Mucosa of descending colon (tissue), 3 donors: ENCODE results near the gene PDCD1. TPM values are rescaled to one million over a fixed set of nuclear protein-coding genes. Genes with fewer than 3 reads are reported as not detected.

ENCODE experiments used
- ATAC-seq: fragments of 200-7000 bp; cut with Tn5 transposase; one replicate; pipeline ENCODE4 v1.9.1; 2020; ENCODE audit warnings: mild to moderate bottlenecking, moderate library complexity
- DNase-seq, 3 donors: peaks; one replicate each; pipeline ENCODE4 v3.0.0-alpha.2; 2020
- H3K36me3 ChIP-seq: fragments of 200-600 bp; one replicate; pipeline ENCODE4 v1.8.0; 2021; ENCODE audit warnings: low read depth, mild to moderate bottlenecking
- H3K4me1 ChIP-seq: fragments of 200-600 bp; one replicate; pipeline ENCODE4 v1.8.0; 2021; ENCODE audit warnings: low read depth, mild to moderate bottlenecking
- H3K4me3 ChIP-seq: fragments of 200-600 bp; one replicate; pipeline ENCODE4 v1.8.0; 2021; ENCODE audit warnings: mild to moderate bottlenecking
- H3K9me3 ChIP-seq: fragments of 200-600 bp; one replicate; pipeline ENCODE4 v1.8.0; 2021; ENCODE audit warnings: mild to moderate bottlenecking
- intact Hi-C, 2 donors: fragments of 100-400 bp; cut with DNase I in 1 of 2; cut with micrococcal nuclease in 1 of 2; formaldehyde crosslinking; loops; one replicate each; pipeline versions ENCODE4 v1.11.0 to v1.11.1; 2022; cut with DNase I, micrococcal nuclease
- total RNA-seq, 3 donors: library from RNA; stranded (reverse); fragmentation: NEBNext Ultra II Directional in 2 of 3; extraction: Animal tissue kit (Norgen Biotek cat#: 25700) in 2 of 3; gene quantifications; one replicate each; pipeline versions ENCODE4 v1.2.1 to v1.2.4, GENCODE V29; 2021 to 2023
- TF ChIP-seq, protein P1 (sequence below): fragments of 200-600 bp; IDR thresholded peaks from one replicate; pipeline ENCODE4 v1.8.0; 2022; ENCODE audit warnings: antibody characterized with exemption, mild to moderate bottlenecking
- donor health status: DM: no; HTN: no; CAD: no; lungs with moderate emphysema.
- donor health status: DM: no; HTN: no; CAD: no.
- donor health status: DM: no; HTN: yes; CAD: no.

PDCD1 gene
- total RNA-seq, 3 donors from 2014 or later: 0.13 to 0.70 TPM; not detected in 1

DNA sequence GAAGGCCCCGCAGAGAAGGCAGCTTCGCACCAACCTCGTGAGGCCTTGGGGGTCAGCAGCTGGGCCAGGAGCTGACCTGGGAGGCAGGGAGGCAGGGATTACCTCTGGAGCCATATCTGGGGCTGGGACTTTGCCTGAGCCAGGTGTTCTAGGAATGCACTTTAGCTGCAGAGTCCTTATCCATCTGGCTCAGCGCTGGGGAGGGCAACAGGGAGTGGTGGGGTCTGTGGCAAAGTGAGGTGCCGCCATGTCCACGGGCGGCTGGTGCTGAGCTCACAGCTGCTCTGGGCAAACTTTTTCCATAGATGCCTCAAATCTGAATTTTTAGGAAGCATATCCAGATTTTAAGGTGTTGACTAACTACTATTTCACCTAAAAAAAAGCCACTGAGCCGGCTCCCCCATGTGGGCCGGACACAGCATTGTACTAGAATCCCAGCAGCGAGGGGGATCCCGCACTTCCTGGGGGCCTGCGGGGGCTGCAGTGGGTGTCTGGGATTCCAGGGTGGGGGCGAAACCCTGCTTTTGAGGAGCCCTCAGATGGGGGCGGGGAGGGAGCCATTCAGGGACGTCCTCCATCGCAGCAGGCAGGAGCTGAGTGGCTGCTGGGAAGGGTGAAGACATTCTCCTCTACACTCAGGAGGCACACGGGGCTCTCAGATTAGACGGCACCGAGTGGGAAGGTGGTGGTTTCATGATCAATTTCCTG, 45.5 kb upstream of the PDCD1 start:
- ATAC-seq (no peak), DNase-seq (peak in 1 of 3 donors; percentile 12)
- Histone ChIP-seq H3K36me3 (no peaks in the 10 kb centered on the region), H3K9me3 (no peaks in the 10 kb centered on the region), H3K4me1 (no peaks in the 10 kb centered on the region), H3K4me3 (no peak overlapping the region)
- intact Hi-C loops: no loop called here
- TF ChIP-seq, protein P1, sequence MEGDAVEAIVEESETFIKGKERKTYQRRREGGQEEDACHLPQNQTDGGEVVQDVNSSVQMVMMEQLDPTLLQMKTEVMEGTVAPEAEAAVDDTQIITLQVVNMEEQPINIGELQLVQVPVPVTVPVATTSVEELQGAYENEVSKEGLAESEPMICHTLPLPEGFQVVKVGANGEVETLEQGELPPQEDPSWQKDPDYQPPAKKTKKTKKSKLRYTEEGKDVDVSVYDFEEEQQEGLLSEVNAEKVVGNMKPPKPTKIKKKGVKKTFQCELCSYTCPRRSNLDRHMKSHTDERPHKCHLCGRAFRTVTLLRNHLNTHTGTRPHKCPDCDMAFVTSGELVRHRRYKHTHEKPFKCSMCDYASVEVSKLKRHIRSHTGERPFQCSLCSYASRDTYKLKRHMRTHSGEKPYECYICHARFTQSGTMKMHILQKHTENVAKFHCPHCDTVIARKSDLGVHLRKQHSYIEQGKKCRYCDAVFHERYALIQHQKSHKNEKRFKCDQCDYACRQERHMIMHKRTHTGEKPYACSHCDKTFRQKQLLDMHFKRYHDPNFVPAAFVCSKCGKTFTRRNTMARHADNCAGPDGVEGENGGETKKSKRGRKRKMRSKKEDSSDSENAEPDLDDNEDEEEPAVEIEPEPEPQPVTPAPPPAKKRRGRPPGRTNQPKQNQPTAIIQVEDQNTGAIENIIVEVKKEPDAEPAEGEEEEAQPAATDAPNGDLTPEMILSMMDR: no peak

DNA sequence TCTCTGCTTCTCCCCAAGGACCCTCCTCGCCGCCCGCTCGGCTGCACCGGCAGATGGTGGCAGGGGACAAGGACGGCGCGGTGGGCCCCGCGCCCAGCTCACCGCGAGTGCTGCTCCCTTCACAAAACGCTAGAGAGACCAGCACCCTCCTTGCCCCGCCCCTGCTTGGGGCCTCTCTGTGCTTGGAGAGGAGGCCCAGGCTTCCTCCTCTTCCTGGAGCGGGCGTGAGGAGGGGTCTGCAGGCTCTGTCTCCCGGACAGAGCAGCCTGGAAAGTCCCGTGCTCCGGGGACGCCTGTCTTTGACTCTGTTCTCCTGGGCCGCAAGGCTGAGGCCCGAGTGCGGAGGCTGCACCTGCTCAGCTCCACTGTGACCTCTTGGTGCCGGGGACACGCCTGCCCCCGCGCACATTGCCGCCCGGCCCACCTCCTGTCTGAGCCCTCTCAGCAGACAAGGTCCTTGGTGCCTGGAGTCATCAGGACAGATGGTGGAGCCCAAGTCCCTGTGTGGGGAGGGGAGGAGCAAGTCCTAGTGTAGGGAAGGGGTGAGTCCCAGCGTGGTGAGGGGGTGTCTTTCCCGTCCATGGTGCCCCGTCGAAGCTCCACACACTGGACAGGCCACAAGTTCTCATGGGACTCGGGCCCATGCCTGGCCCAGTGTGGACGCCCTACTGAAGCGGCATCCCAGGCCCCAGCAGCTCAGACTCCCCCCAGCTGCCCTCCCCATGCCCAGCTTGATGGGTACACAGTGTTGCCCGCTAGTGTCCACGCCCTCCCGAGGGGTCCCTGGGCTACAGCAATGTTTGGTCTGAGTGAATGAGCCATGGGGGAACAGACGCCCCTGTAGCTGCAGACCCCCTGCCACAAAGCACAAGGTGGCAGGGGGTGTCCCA, 44.7 kb upstream of the PDCD1 start:
- peak in 1 of 3 donors; percentile 31 for DNase-seq
- H3K9me3 ChIP-seq: no peaks in the 10 kb centered on the region
- no peaks in the 10 kb centered on the region for H3K4me1 ChIP-seq
- H3K36me3 ChIP-seq: no peaks in the 10 kb centered on the region
- intact Hi-C loops: no loop called here
- no peak for ATAC-seq
- H3K4me3 ChIP-seq: no peak overlapping the region
- TF ChIP-seq, protein P1: no peak

DNA sequence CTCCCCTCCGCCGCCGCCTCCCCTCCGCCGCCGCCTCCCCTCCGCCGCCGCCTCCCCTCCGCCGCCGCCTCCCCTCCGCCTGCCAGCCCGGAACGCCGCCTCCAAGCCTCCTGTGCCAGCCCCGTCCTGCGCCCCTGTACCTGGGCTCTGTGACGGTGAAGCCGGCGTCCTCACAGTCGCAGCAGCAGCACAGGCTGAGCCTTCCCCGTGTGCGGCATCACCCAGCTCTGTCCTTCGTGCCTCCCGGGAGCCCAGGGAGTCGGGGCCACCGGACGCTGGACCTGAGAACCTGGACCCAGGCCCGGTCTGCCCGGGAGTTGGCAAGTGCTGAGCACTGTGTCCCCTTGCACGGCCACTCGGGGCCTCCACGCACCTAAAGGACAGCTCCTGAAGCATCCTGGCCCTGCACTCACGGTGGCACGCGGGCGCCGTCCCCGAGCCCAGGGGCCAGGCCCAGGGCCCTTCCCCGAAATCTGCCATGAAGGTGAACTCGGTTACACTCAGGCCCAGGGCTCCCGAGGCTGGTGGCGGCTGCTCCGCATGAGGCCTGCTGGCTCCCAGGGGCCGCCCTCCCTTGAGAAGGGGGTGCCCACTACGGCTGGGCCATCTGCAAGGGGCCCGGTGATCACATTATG, 43.8 kb upstream of the PDCD1 start:
- Histone ChIP-seq H3K36me3 (no peaks in the 10 kb centered on the region), H3K4me1 (no peaks in the 10 kb centered on the region), H3K9me3 (no peaks in the 10 kb centered on the region), H3K4me3 (no peak overlapping the region)
- DNase-seq (no peak), ATAC-seq (no peak)
- TF ChIP-seq, protein P1: no peak
- intact Hi-C loops: no loop called here

DNA sequence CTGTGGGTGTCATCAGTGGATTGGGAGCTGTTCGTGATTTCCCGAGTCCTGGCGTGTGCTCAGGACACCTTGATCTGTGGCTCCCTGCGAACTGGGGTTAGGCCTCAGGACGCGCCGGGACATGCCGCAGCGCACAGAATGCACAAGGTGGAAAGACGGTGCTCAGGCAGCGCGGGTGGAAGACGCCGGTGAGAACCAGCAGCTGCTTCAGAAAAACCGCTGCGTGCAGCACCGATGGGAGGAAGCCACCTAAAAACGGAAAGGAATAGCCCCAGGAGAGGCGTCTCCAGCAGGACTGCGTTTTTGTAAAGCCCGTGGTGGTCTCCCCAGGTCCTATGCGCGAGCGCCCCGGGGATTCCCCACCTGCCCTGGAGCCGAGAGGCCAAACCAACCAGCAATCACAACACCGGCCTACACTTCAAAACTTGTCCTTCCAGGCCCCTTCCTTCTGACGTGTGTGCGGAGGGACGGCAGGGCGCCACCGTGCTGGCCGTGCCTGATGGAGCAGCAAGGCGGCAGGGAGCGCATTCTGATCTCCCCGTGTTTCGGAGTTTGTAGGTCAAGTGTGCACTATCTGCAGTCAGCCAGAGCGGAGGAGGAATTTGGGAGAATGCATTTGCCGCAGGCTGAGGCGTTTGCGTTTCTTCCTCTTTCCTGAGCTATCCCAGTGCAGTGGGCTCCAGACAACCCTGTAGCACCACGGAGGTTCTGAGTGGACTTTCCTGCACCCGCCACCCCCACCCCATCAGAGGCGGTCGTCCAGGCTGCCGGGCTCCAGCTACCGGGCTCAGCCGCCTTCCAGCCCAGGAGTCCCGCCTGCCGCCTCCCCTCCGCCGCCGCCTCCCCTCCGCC, 43.0 kb upstream of the PDCD1 start:
- Histone ChIP-seq H3K9me3 (no peaks in the 10 kb centered on the region), H3K4me1 (no peaks in the 10 kb centered on the region), H3K4me3 (no peak overlapping the region), H3K36me3 (no peaks in the 10 kb centered on the region)
- no peak for DNase-seq
- TF ChIP-seq, protein P1: no peak
- intact Hi-C loops: no loop called here
- peak; percentile 41 for ATAC-seq

DNA sequence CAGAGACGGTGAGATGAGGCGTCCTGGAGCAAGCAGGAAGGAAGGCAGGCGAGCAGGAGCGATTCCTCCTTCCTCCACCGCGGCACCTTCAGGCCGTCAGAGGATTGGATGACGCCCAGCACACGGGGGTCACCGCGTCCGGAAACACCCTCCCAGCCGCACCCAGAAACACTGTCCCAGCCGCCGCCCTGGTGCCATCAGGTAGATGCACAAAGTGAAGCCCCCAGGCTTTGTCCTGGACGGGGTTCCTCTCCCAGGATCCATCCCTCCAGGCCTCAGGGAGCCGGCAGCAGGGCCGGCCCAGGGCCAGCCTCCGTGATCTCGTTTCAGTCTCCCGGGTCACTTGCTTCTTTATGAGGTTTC, 42.3 kb upstream of the PDCD1 start:
- DNase-seq (no peak), ATAC-seq (no peak)
- Histone ChIP-seq H3K36me3 (no peaks in the 10 kb centered on the region), H3K4me1 (no peaks in the 10 kb centered on the region), H3K4me3 (no peak overlapping the region), H3K9me3 (no peaks in the 10 kb centered on the region)
- intact Hi-C loops: no loop called here
- TF ChIP-seq, protein P1: no peak
